Loucy (cell line): ENCODE measurements around the gene MEX3B.

Experiments
- EZH2phosphoT487 ChIP-seq: fragments of 200-600 bp; IDR thresholded peaks from 2 replicates; pipeline ENCODE4 v1.6.1; 2018; ENCODE audit warnings: antibody characterized with exemption, mild to moderate bottlenecking, moderate library complexity, borderline replicate concordance
- TF ChIP-seq, protein P1 (sequence below): fragments of 200-600 bp; sonication (generic); conservative IDR thresholded peaks from 2 replicates; pipeline ENCODE4 v1.5.1; 2014; ENCODE audit warnings: mild to moderate bottlenecking, antibody characterized with exemption, low read length

DNA sequence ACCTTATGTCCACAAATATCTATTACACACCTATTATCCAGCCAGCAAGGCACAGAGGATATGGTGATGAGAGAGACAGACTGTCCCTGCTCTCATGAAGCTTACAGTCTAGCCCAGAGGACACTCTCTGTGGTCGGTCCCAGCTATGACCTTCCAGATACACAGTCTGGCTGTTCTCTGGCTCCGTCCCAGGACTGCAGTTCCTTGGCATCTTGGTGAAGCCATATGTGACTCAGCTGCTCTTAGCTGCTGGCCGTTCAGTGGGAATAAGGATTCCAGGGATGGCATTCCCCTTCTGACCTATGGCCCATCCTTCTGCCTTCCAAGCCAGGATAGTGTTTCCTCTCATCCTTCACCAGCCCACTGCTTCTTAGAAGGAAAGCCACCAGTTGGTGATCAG, 30.8 kb downstream of the MEX3B start:
- TF ChIP-seq, protein P1, sequence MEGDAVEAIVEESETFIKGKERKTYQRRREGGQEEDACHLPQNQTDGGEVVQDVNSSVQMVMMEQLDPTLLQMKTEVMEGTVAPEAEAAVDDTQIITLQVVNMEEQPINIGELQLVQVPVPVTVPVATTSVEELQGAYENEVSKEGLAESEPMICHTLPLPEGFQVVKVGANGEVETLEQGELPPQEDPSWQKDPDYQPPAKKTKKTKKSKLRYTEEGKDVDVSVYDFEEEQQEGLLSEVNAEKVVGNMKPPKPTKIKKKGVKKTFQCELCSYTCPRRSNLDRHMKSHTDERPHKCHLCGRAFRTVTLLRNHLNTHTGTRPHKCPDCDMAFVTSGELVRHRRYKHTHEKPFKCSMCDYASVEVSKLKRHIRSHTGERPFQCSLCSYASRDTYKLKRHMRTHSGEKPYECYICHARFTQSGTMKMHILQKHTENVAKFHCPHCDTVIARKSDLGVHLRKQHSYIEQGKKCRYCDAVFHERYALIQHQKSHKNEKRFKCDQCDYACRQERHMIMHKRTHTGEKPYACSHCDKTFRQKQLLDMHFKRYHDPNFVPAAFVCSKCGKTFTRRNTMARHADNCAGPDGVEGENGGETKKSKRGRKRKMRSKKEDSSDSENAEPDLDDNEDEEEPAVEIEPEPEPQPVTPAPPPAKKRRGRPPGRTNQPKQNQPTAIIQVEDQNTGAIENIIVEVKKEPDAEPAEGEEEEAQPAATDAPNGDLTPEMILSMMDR = no peak
- TF ChIP-seq EZH2phosphoT487 = no peak
